Glomerular endothelial cell (primary cell): ENCODE measurements around the gene ZMYND19. TPM values are rescaled to one million over a fixed set of nuclear protein-coding genes. Genes with fewer than 3 reads are reported as not detected.
"Not testable (repeated sequence)": the region's sequence is repeated elsewhere in the genome, so short reads cannot be mapped to it uniquely, and the experiment has no call there.

ENCODE experiments used
- DNase-seq: peaks from one replicate; pipeline ENCODE4 v3.0.0-alpha.2; 2011; ENCODE audit warnings: low read depth, low spot score; ENCODE audit errors: extremely low read depth
- total RNA-seq: library from RNA; depleted of rRNA; stranded (reverse); fragments of >200 nt; gene quantifications from 2 replicates; pipeline ENCODE4 v1.2.3, GENCODE V29; 2015

ZMYND19 gene
- total RNA-seq, result 30.2 and 31.2 TPM in 2 replicates

GRCh38 chr9:137590469-137591383 lies at the start of gene ZMYND19:
Gene ZMYND19 (minus strand): TSS chr9:137590512. CDS start chr9:137590263, 249 bp downstream.
- no peak for DNase-seq

GRCh38 chr9:137639303-137640051 lies 49.2 kb upstream of the ZMYND19 start:
- no peak for DNase-seq

- no peak for DNase-seq
Observed at GRCh38 chr9:137638680-137639079, 48.4 kb upstream of the ZMYND19 start.

GRCh38 chr9:137634016-137634415 lies 43.7 kb upstream of the ZMYND19 start:
- DNase-seq, result no peak

- DNase-seq, result peak; percentile 56
Observed at GRCh38 chr9:137632230-137633161, 42.2 kb upstream of the ZMYND19 start.

- no peak for DNase-seq
Observed at GRCh38 chr9:137631345-137632229, 41.3 kb upstream of the ZMYND19 start.

GRCh38 chr9:137630679-137631078 lies 40.4 kb upstream of the ZMYND19 start:
- no peak for DNase-seq

- no peak for DNase-seq
Observed at GRCh38 chr9:137630126-137630525, 39.8 kb upstream of the ZMYND19 start.

GRCh38 chr9:137627406-137627805 lies 37.1 kb upstream of the ZMYND19 start:
- not testable (repeated sequence) for DNase-seq

- DNase-seq, result no peak
Observed at GRCh38 chr9:137626464-137626863, 36.2 kb upstream of the ZMYND19 start.

- DNase-seq, result not testable (repeated sequence)
Observed at GRCh38 chr9:137622211-137622610, 31.9 kb upstream of the ZMYND19 start.

GRCh38 chr9:137621131-137621757 lies 30.9 kb upstream of the ZMYND19 start:
- no peak for DNase-seq

- DNase-seq, result no peak
Observed at GRCh38 chr9:137620581-137620980, 30.3 kb upstream of the ZMYND19 start.

- no peak for DNase-seq
Observed at GRCh38 chr9:137620048-137620405, 29.7 kb upstream of the ZMYND19 start.

- DNase-seq, result no peak
Observed at GRCh38 chr9:137619240-137620047, 29.1 kb upstream of the ZMYND19 start.

GRCh38 chr9:137618105-137619067 lies 28.1 kb upstream of the ZMYND19 start, which contains the start of gene EHMT1:
Gene EHMT1 (plus strand): TSS chr9:137619005. CDS start chr9:137619029, 24 bp downstream.
- no peak for DNase-seq

GRCh38 chr9:137615387-137615871 lies 25.1 kb upstream of the ZMYND19 start:
- no peak for DNase-seq
